B cell (primary cell): ENCODE results near the gene VSTM2B.

Experiments
- EZH2 ChIP-seq: IDR thresholded peaks from 2 replicates; pipeline ENCODE4 v1.6.1; 2012; ENCODE audit warnings: borderline replicate concordance, low read depth, mild to moderate bottlenecking, moderate library complexity, low read length; ENCODE audit not compliant: insufficient read depth, poor library complexity, severe bottlenecking
- TF ChIP-seq, protein P1 (sequence below): fragments of 200-600 bp; IDR thresholded peaks from one replicate; pipeline ENCODE4 v1.8.0; 2022; ENCODE audit warnings: antibody characterized with exemption, mild to moderate bottlenecking

DNA sequence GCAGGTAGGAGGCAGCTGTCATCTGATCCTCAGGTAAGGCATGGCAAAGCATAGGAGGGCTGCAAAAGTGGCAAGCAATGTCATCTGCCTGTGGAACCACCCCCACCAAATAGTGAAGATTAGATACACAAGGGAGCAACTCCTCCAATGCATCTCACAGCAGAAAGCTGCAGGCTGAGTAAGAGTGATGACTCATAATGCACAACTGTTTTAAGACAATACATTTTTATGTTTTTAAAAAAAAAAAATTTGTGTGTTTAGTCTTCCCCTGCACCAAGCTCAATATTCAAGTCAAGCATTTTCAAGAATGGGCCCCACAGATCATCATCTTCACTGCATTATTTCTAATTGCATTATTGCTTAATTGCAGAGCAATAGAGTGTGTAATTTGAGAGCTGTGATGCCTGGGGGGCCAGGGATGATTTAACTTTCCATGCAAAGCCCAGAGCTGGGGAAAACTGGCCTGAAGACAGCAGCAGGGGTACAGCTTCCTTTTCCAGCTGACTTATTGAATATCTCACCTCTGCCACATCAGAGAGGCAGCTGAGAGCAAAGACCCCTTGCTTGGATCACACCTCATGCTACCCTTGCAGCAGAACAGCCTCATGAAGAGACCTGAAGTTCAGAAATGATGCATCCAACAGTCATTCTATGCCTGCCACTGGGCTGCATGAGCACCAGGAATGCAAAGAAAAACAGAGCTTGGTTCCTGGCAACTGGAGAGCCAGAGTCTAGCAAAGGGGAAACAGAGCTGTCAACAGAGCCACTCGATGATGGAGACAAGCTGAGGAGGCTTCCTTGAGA is 57.6 kb downstream of the VSTM2B start:
- TF ChIP-seq, protein P1, sequence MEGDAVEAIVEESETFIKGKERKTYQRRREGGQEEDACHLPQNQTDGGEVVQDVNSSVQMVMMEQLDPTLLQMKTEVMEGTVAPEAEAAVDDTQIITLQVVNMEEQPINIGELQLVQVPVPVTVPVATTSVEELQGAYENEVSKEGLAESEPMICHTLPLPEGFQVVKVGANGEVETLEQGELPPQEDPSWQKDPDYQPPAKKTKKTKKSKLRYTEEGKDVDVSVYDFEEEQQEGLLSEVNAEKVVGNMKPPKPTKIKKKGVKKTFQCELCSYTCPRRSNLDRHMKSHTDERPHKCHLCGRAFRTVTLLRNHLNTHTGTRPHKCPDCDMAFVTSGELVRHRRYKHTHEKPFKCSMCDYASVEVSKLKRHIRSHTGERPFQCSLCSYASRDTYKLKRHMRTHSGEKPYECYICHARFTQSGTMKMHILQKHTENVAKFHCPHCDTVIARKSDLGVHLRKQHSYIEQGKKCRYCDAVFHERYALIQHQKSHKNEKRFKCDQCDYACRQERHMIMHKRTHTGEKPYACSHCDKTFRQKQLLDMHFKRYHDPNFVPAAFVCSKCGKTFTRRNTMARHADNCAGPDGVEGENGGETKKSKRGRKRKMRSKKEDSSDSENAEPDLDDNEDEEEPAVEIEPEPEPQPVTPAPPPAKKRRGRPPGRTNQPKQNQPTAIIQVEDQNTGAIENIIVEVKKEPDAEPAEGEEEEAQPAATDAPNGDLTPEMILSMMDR: no peak
- no peak for TF ChIP-seq EZH2
